Keratinocyte (primary cell): ENCODE results near the gene PLD5.

Source experiments
- EZH2 ChIP-seq: IDR thresholded peaks from one replicate; pipeline ENCODE4 v1.6.1; 2012; ENCODE audit warnings: inconsistent platforms, mild to moderate bottlenecking, low read length, moderate library complexity
- TF ChIP-seq, protein P1 (sequence below), 3 experiments: IDR thresholded peaks in 1 of 3; conservative IDR thresholded peaks in 1 of 3; optimal IDR thresholded peaks in 1 of 3; 2 replicates in 2 of 3; 3 replicates in 1 of 3; pipeline versions ENCODE3 to v1.5.1; 2011; ENCODE audit warnings: low read length in 3 of 3, mild to moderate bottlenecking in 3 of 3, moderate library complexity in 2 of 3, control low read depth in 1 of 3, inconsistent platforms in 1 of 3; ENCODE audit not compliant: insufficient read depth in 2 of 3; ENCODE audit errors: extremely low read depth in 1 of 3

GRCh38 chr1:242404296-242404695, 120.2 kb downstream of the PLD5 start:
- TF ChIP-seq EZH2: no peak
- TF ChIP-seq, protein P1, sequence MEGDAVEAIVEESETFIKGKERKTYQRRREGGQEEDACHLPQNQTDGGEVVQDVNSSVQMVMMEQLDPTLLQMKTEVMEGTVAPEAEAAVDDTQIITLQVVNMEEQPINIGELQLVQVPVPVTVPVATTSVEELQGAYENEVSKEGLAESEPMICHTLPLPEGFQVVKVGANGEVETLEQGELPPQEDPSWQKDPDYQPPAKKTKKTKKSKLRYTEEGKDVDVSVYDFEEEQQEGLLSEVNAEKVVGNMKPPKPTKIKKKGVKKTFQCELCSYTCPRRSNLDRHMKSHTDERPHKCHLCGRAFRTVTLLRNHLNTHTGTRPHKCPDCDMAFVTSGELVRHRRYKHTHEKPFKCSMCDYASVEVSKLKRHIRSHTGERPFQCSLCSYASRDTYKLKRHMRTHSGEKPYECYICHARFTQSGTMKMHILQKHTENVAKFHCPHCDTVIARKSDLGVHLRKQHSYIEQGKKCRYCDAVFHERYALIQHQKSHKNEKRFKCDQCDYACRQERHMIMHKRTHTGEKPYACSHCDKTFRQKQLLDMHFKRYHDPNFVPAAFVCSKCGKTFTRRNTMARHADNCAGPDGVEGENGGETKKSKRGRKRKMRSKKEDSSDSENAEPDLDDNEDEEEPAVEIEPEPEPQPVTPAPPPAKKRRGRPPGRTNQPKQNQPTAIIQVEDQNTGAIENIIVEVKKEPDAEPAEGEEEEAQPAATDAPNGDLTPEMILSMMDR (optimal IDR thresholded peaks at IDR 0.05 in 1 of 3, IDR thresholded peaks at IDR 0.05 in 1 of 3, conservative IDR thresholded peaks at IDR 0.05 in 1 of 3; ENCODE audit: extremely low read depth in 1 of 3, insufficient read depth in 2 of 3, low read length in 3 of 3): no peak
